GM19372 (cell line): Measurements from ENCODE around the gene PRKN.
A peak's percentile ranks its signal among the peaks of the same experiment; 100 is the strongest.

Experiments used
- ATAC-seq: cut with Tn5 transposase; IDR thresholded peaks from one replicate; pipeline ENCODE4 v1.9.1; 2021; ENCODE audit warnings: mild to moderate bottlenecking, low read depth, moderate library complexity; ENCODE audit not compliant: unreplicated experiment

PRKN gene

DNA sequence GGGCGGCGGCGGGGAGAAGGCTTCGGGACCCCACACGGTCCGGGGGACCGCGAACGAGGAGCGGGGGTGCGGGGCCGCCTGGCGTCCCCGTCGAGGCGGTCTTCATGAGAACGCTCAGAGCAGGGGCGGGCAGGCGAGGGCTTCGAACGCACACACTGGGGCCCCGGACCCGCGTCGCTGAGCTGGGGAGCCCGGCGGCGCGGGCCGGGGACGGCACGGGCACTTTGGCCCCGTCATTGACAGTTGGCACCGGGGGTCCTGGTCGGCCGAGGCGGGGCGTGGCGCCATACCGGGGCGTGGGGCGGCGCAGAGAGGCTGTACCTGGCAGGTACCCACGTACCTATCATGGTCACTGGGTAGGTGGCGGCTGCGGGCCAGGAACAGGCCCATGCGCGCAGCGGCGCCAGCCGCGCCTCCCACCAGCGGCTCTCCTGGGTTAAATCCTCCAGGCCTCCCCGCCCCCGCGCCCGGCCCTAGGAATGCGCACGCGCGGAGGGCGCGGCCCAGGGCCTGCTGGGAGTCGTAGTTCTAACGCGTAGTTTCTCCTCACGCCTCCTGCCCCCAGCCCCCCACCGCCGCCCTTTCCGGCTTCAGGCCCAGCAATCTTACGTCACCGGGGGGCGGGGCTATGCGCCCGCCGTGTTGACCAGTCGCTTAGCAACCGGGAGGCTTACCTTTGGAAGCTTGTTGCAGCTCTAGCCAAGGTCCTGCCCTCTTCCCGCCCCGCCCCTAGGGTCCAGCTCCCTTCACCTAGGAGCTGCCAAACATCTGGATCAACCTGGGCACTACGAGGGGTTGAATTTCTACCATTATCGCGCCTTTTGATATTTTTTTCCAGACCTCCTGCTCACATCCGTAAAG, at the start of gene PRKN, which contains the start of gene PACRG:
Gene PRKN, minus strand, starts transcription at position 445 of the 861 bp plus-strand sequence.
Gene PACRG, plus strand, starts transcription at position 653 of the 861 bp plus-strand sequence.
- ATAC-seq, result peak; percentile 94

DNA sequence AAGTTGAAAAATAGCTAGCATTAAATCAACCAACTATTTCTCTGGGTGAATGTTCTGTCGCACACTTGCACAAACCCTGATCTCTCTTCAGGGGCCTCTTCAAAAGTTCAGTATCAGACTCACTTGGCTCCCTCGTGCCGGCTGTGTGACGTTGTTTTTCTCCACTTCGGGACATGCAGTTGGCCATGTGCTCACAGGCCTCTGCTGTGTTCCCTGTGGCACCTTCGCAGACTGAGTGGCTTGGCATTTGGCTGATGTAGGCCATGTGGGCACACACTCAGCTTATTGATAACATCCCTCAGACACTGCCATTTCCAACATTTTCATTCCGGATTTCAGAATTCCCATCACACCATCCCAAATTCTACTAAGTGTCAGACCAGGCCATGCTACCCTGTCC, 49.5 kb upstream of the PRKN start:
- ATAC-seq, result no peak

DNA sequence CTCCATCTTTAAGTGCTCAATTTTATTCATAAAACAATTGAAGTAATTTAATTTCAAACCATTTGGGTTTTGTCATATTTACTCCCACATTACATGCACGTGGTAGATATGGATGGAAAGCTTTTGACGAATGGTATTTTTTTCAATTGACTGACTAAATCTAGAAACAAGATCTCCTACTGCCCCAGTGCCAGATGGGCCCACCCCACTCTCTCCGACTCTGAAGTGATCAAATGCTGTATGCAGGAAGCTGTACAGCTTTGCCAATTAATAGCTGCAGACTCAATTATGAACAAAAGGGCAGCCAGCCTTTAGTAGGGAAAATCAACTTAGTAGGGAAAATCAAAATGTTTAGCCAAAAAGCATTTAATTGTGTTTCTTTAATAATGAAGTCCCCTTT, 46.4 kb upstream of the PRKN start:
- no peak for ATAC-seq

DNA sequence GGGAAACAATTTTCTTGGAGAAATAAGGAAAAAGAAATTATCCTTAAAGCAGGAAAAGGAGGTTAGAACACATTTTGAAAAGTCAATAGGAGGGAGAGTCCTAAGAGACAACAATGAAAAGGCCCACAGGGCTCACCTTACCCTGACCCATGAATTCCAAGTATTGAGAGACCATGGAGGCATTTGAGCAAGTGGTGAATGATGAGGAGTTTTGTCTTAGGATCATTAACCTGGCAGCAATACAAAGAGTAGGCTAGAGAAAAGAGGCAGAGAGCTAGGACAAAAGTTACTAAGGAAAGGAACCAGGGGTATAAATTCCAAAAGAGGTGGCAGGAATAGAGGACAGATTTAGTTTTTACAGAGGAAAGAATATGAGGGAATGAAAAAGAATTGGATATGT, 44.9 kb upstream of the PRKN start:
- no peak for ATAC-seq

DNA sequence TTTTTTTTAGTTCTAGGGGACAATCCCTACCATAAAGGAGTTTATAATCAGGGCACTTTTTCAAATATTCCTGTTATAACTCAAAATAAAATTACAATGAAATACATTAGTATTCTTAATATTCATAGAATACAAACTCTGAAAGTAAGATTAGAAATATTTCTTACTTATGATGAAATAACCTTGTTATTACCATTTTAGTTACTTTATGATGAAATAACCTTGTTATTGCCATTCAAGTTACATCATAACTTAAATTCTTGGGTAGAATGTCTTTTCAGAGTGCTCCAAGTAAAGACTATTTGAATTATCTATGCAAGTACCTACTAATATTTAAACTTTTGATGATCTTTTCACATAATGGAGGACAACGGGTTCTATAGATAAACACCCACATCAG, 43.4 kb upstream of the PRKN start:
- ATAC-seq, result no peak

DNA sequence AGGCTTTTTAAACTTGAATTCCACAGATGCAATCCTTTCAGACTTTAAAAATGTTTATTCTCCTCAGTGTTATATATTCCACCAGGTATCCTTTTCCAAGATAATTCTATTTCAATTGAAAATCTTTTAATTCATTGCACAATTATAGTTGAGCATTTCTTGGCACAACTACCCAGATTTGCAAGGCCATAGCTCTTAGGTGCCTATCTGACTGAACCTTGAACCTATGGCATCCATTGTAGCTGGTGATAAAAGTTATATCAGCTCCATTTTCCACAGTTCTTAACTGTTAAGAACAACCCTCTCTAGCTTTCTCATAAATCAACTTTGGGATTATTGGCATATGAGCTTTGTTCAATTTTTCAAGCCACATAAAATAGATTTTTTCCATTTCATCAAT, 42.6 kb upstream of the PRKN start:
- no peak for ATAC-seq

DNA sequence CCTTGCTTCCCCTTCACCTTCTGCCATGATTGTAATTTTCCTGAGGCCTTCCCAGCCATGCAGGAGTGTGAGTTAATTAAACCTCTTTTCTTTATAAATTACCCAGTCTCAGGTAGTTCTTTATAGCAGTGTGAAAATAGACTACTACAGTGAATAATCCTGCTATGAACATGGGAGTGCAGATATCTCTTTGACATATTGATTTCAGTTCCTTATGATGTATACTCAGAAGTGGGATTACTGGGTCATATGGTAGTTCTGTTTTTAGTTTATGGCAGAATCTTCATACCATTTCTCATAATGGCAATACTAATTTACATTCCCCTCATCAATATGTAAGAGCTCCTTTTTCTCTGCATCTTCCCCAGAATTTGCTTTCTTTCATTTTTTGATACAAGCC, 26.2 kb upstream of the PRKN start:
- no peak for ATAC-seq

DNA sequence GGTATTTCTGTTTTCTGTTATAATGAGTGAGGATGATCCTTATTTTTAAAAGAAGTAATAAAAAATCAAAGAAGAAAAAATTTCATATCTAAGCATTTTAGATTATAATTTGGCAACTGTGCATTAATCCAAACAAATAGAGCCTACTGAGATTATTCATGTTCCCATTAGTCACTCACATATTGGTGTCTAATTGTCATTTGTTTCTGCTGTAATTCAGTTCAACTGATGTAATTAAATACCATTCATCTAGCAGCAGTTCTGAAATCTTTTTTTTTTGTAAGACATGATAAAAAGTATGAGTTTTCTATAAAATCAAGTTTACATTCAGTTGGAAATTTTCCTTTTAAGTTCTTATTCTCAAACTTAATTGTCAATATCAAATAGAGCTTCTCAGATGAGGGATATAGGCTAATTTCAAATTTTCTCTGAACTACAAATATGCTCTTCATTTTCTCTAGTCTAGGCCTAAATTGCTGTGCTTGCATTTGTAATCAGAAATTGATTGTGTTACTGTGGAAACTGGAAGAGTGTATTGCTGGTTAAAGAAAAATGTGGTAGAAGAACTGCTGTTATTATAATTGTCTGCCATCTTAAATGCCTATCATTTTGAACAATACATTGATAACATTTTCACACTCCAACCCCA, 23.8 kb upstream of the PRKN start:
- ATAC-seq, result no peak

DNA sequence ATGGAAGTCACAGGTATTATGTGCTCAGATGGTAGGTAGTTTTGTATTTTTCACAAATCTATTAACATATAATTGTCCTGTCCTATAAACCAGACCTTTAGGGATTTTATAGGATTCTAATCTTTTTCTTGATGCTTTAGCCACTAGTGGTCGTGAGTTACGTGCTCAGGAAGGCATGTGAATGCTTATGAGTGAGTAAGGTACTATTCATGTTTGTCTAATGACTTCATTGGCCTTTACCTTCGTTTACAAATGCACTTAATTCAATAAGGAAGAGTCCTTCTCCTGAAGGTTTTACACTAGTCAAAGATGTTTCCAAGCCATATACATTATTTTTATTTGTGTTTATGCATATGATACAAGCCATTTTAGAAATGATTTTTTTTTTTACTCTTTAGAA, 23.2 kb upstream of the PRKN start:
- no peak for ATAC-seq

DNA sequence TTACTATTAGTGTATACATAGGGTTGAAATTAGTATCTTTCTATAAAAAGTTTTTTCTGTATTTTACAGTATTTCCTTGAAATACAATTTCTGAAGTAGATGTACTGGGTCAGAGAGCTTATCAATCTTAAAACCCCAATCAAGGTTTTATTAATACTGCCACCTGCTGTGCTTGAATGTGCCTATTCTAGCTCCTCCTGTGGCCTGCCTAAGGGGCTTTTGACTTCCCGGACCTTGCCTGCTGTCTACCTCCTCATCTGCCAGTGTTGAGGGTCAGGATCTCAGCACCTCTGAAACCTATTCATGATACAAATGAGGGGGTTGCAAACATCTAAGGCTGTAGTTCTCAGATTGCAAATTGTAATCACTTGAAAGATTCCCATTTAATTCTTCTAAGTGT, 9.4 kb upstream of the PRKN start:
- no peak for ATAC-seq

DNA sequence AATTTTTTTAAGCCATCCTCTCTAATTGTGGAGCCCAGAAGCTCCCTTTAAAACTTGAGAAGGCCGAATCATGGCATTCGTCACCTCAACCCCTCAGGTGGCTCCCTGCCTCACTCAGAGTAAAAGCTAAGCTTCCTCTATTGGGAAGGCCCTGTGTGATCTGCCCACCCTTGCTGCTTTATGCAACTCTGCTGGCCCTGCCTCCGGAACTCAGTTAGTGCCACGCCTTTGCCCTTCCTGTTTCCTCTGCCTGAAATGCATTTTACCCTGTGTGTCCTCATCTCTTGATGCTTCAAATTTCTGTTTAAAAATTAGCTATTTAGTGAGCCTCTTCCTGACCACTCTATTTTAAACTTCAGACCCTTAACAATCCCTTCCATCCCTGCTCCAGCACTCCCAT, 5.9 kb upstream of the PRKN start:
- no peak for ATAC-seq

DNA sequence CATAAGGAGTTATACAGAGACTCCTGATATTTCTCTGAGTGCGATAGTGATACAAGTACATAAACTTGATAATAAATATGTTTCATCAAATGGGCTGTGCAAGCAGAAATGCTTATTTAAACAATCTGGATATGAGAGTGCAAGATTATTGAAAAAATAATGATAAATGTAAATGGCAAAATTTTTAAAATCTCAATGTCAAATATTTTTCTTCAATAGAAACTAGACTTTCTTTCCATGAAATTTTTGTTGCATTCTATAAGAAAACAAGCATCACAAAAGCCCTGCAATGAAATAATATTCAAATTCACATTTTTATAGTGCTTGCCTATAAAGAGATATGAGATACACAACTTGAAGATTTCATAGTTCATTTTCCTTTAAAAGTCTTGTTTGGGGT, 2.9 kb upstream of the PRKN start:
- no peak for ATAC-seq

DNA sequence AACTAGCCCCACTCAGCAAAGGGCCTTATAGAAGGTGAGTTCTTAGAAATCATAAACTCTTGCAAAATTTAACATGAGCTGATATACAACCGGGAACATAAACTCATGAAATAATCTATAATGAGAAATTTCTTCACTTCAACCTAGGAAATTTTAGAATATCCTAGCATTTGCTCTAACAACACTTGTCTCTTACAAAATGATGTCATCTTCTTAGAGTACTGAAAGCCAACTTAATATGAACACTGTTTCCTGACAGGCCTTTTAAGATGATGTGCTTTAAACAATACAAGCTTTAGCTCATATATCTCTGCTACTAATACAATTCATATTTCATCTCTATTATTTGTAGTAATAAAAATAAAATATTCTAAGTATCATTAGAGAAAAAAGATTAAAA, 1.1 kb upstream of the PRKN start:
- no peak for ATAC-seq

DNA sequence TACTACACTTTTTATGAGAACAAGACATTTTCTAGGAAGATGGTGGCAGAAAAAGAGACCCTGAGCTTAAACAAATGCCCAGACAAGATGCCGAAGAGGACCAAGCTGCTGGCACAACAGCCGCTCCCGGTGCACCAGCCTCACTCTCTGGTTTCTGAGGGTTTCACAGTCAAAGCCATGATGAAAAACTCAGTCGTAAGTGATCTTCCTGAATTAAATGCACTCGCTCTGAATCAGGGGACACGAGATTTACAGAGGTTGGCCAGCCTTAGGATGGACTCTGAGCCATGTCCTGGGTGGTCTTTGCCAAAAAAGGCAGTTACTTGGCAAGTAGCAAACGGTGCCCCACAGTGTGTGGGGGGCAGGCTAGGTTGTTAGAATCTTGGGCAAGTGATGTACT, 631 bp upstream of the PRKN start:
- no peak for ATAC-seq

DNA sequence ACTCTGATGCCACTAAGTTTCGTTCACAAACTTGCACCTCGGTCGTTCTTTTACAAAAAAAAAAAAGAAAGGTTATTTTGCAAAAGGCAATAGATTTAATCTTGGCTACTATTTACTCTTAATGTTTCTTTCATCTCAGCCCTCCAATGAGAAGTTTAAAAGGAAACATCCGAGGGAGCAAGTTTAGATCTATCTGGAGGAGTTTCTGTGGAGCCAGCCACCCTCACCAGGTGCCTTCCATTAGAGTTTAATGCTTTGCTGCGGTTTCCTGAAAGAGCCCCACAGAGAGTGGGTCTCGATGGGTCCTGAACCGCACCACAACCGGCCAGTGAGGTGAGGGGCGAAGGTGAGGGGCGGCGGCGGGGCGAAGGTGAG, 632 bp downstream of the PRKN start:
- peak; percentile 1 for ATAC-seq

DNA sequence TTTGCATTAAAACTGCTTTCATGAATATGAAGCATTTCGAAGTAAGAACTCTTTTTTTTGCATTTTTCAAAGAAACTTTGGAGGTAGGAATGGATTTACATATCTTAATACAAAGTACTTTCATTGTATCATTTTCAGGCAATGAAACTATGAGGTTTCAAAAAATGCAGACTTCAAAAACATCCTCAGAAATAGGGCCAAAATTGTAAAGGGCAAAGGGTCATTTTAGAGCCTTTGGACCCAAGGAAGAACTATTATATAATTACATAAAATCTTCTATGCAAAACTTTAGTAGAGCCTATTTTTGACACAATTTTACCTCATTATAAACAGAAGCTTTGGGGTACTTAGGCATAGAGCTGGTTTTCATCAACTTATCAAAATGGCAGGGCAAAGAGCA, 4.9 kb downstream of the PRKN start:
- ATAC-seq, result no peak

DNA sequence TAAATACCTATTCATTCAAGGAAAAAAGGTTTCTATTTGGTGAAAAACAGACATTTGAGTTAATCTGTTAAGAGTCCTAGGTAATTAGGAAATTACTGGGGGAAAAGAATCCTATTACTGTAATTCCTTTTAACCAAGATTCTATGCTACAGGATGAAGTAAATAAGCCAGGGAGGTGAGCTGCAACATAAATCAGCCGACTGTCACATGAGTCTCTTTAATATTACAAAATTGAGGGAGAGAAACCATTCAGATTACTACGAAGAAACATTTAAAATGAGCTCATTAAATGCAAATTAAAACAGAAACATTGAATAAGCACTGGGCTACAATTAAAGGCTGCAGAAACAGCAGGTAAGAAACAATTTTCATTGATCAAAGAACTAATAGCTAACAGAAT, 5.3 kb downstream of the PRKN start:
- no peak for ATAC-seq

DNA sequence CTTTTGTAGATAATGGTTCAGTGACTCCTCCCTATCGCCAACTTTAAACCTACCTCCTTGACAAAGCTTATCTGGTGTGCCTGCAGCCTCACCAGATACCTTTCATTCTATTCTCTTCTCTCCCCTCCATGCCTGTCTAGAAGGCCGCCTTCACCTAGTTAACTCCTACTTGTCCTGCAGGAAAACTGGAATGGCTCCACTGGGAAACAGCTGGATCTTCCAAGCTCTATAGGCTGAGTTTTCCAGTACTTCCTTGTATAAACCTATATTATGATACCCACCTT, 6.2 kb downstream of the PRKN start:
- no peak for ATAC-seq

DNA sequence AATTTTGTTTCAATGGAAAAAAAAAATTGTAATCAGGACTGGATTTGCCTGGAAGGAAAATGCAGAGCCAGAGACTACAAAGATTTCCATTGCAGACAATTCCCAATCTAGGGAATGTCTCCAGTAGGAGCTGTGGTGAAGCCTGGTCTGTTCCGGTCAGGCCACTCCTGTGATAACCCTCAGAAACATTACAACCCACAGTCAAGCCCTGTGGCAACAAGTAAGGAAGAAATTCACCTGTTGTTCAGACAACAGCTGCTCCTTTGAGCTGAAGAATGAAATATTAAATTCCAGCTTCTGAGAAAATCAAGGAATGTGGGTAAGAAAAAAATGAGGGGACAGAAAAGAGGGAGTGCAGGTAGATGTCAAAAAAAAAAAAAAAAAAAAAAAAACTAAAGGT, 8.0 kb downstream of the PRKN start:
- ATAC-seq, result no peak

DNA sequence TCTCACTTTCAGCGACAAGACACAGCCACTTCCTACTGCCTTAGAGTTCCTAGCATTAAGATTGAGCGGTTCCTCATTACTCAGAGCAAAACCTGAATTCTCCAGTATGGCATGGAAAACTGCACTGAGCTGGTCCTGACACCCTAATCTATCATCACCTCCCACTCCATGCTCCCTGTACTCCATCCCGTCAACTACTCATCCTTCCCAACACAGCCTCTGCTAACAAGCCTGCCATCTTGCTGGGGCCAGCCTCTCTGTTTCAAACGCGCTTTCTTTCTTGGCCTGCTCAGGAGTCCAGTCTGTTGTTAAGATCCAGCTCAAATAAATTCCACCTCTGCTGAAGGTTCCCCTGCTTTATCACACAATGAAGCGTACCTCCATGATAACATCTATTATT, 12.0 kb downstream of the PRKN start:
- no peak for ATAC-seq

DNA sequence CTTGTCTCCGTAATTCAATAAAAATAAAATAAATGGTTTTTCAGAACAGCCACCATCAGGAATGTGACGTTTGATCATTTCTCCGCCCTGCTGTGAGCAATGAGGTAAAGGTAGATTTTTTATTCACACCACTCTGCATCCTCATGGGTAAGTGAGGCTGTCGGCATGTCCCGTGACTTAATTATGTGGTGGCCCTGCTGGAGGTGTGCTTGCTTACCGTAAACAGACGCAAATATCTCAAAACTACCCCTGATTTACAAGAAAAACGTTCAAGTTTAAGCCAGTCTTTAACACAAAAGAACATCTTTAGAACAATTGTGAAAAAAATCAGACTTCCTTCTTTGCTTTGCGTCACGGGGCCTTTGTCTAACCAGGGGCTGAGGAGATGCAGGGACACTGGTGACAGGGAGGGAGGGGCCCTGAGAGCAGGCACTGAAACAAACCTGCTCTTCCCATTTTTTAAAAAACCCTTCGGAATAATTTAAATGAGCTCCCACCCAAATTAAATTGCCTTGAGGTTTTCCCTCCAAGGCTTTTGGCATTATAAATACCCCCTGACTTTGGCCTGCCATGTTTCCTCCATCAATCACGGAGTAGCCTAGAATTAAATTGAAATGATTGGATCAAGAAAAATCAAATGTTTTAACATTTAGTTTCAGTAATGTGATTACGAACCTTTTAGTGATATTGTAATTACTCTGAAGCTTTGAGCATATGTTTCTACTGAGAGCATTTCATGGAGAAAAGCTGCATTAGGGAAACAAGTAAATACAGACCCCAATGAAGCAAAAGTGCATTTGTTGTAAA, 13.4 kb downstream of the PRKN start:
- ATAC-seq, result no peak

DNA sequence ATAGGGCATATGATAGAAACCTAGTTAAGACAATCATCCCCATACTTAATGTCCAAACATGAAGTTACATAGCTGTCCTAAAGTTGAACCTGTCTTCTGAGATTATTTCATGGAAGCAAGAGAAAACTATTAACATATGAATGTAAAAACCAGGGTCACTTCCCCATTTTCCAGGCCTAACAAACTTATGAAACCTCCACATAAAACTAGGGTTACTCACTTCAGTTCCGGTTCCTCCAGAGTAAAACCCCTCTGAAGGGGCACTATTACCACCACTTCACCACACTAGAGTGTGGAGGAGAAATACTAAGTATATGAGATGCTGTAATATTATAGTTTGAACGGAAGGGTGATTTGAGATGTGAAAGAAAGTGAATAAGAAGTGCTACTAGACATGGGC, 14.9 kb downstream of the PRKN start:
- no peak for ATAC-seq
